HG03558 (cell line): ENCODE results near the gene TTC21B.
A peak's percentile ranks its signal among the peaks of the same experiment; 100 is the strongest.
"Not testable (repeated sequence)": the region's sequence is repeated elsewhere in the genome, so short reads cannot be mapped to it uniquely, and the experiment has no call there.

Source experiments
- ATAC-seq: cut with Tn5 transposase; IDR thresholded peaks from one replicate; pipeline ENCODE4 v1.9.1; 2021; ENCODE audit warnings: moderate number of reproducible peaks; ENCODE audit not compliant: unreplicated experiment; ENCODE audit errors: extremely low read depth

The TTC21B gene

DNA sequence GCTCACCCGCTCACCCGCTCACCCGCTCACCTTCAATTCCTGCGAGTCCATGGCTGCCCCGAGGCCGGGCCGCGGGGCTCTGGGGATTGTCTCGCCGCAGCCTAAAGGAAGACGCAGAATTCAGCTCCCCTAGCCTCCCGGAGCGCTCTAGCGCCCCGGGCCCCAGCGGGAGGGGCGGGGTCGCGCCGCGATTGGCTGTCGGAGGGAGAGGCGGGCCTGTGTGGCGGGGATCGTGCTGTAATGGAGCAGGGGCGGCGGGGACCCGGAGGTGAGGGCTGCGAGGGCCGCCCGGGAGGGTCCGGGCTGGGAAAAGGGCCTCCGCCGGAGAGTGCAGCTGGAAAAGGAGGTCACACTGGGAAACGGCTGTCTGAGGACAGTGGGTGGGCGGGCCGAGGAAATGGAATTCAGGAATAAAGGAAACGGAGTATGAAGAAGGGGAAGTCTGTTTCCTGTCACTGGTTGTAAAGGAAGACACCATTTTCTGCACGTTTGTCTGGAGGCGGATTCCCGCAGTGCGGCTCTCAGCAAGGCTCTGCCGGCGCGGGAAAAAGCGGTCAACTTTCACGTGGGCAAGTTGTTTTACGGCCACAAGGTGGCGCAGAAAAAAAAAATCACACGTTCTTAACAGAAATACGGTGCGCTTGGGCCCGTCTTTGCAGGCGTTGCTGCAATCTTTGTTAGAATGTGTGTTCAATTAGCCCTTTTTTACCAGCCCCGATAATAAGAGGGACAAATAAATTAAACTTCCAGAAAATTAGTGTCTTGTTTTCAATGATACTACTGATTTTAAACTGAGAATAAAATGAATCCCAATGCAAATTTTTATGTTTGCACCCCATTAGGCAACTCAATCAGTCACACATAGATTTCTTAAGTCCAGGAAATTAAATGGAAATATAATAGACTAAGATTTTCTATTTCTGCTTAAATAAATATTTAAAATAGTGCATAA lies at the start of gene TTC21B:
Gene TTC21B, minus strand, starts transcription at position 122 of the 952 bp plus-strand sequence. Its CDS starts 71 bp downstream, at position 51.
- ATAC-seq, result peak; percentile 83

DNA sequence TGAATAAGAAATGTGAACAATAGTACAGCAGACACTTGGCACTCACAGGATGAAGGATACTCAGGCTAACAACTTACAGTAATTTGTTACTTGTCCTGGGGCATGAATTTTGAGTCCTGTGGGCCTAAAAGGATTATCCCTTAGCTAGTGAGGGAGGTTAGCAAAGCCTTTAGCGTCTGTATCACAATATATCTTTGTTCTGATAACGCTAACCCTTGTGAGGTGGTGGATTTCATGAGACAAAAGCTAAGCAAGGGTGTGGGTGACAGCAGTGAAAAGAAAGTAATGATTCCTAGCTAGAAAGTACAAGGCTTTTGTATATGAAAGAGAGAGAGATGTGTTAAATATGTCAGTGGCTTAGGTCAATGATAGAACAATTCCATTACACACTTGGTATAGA lies 46.8 kb upstream of the TTC21B start:
- ATAC-seq, result no peak

DNA sequence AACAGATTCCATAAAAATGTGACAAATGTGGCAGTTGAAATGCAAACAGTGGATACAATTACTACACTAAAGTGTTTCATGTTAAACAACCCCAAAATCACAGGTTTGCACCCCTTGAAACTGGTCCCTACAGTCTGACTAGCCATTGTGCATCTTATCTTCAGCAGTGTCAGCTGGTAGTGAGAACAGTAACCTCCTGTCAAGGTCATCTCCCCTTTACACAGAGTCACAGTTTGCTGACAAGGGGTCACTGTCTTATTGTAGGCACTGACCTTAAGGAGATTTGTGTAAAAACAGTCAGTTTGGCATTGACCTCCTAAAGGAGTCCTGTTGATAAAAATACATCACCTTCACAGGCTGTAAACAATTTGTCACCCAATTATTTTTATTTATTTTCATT lies 37.3 kb upstream of the TTC21B start:
- no peak for ATAC-seq

DNA sequence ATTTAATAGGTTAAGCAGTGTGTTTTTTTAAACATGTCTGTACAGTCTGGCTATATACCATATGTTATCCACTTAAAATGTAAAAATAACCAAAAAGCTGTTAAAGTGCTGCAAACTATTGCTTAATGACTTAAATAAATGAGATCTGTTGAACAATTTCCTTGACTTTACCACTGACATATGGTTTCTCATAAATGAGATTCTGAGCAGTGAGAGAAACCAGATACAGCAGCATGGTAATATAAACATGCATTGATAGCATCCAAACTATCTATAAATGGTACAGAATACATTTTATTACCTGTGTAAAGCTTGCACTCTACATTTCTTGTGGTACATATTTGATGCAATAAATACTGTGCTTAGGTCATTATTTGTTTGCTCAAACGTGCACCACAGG lies 36.3 kb upstream of the TTC21B start:
- ATAC-seq, result no peak

- ATAC-seq, result no peak
Observed at GRCh38 chr2:165985120-165985519, 31.5 kb upstream of the TTC21B start.

DNA sequence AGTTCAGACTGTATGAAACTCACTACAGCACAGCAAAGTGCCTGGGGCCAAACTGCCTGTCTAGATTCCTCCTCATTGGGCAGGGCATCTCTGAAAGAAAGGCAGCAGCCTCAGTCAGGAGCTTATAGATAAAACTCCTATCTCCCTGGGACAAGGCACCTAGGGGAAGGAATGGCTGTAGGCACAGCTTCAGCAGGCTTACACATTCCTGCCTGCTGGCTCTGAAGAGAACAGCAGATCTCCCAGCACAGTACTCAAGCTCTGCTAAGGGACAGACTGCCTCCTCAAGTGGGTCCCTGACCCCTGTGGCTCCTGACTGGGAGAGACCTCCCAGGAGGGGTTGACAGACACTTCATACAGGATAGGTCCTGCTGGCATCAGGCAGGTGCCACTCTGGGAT lies 18.6 kb upstream of the TTC21B start:
- not testable (repeated sequence) for ATAC-seq

GRCh38 chr2:165970663-165971062 lies 17.1 kb upstream of the TTC21B start:
- no peak for ATAC-seq

GRCh38 chr2:165969227-165969626 lies 15.7 kb upstream of the TTC21B start:
- no peak for ATAC-seq

GRCh38 chr2:165967746-165968145 lies 14.2 kb upstream of the TTC21B start:
- ATAC-seq, result no peak

- no peak for ATAC-seq
Observed at GRCh38 chr2:165961818-165962217, 8.2 kb upstream of the TTC21B start.

- no peak for ATAC-seq
Observed at GRCh38 chr2:165959371-165959770, 5.8 kb upstream of the TTC21B start.

GRCh38 chr2:165958313-165958960 lies 4.9 kb upstream of the TTC21B start:
- ATAC-seq, result no peak

- no peak for ATAC-seq
Observed at GRCh38 chr2:165957030-165957675, 3.6 kb upstream of the TTC21B start.

GRCh38 chr2:165953306-165953654 lies 296 bp downstream of the TTC21B start:
- ATAC-seq, result peak; percentile 11

DNA sequence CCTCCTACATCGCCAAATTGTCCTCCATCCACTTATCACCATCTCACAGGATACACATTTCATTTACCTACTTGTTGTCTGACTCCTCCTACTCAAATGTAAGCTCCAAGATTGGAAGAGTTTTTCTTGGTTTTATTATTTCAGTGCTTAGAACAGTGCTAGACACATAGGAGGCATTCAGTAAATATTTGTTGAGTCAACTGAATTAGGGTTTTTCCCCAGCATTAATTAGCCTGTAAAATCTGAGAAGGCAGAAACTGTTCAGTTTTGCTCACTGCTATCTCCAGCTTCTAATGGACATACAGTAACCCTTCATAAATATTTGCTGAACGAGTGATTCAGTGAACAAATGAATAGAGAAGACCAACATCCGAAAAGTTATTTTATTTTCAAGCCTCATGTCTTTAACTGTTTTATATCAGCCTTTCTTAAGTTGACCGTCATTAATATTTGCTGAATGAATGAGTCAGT lies 800 bp downstream of the TTC21B start:
- ATAC-seq, result no peak

DNA sequence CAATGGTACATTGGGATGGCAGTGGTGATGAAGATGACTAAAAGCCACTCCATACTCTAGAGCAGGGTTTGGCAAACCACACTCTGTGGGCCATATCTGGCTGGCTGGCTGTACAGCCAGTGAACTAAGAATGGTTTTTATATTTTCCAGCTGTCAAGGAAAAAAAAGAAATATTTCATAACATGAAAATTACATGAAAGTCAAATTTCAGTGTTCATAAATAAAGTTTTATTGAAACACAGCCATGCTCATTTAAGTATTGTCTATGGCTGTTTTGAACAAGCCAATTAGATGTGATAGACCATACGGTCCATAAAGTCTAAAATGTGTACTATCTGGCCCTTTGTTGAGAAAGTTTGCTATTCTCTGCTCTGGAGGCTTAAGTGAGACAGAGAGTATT lies 1.5 kb downstream of the TTC21B start:
- no peak for ATAC-seq

DNA sequence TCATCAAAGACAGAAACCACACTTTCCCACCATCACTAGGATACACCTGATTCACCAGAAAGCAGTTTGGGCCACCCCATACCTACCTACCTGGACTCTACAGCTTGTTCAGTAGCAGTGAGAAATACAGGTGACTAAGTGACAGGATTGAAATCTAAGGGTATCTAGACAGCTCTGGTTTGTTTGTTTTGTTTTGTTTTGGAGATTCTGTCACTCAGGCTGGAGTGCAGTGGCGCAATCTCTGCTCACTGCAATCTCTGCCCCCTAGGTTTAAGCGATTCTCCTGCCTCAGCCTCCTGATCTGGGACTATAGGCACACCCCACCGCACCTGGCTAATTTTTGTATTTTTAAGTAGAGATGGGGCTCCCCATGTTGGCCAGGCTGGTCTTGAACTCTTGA lies 3.1 kb downstream of the TTC21B start:
- no peak for ATAC-seq

DNA sequence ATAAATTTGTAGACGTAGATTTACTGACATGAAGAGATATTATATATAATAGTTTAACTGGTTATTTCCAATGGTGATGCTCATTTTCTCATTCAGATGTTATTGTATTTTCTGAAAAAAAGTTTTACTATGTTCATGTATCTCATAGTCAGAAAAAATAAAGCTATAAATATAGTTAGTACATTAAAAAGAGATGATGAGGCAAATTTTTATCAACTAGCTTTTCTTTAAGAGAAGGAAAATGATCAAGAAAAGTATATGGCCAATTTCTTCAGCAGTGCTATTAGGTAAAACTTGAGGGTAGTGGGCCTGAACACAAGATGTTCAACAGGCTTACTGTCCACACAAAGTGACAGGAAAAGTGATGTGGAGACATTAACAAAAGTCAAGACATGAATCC lies 11.7 kb downstream of the TTC21B start:
- no peak for ATAC-seq

DNA sequence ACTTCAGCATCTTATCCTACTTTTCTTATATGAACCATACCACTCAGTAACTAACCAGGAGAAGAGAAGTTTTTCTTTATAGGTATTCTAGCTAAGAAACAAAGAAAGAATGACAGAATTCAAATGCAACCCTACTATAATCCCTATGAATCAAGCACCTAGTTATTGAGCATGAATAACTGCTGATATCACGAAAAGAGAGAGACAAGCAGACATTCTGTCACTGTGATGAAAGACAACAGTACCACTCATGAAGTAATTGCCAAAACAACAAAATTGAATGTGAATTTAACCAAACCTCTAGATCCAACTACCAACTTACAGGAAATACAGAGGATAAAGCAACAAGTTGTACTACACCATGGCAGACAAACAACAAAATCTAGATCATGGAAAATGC lies 15.3 kb downstream of the TTC21B start:
- ATAC-seq, result no peak

DNA sequence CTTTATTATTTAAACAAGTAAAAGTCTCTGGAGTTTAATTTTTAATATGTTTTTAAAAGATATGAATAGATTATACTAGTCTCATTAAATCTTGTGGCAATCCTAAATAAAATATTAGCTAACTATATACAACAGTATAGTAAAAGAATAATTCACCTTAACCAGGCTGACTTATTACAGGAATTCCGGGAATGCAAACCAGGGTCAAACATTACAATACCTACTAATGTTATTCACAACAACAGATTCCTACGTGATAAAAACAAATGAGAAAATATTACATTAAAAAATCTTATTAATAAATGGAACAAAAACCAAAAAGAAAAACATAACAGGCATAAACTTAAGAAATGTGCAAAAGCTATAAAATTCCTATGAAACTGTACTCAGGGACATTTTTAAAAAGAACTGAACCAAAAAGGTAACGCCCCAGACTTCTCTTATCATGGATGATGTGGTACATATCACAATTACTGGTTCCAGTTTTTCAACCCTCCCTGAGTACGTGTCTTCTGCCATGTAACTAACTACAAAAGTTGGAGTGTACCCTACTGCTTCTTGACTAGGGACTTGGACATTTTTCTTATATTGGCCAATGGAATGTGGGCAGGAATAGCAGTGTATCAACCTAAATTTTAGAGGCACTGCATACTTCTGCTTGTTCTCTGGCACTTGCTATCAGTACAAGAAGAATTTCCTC lies 20.2 kb downstream of the TTC21B start:
- no peak for ATAC-seq
